A549 (cell line): ENCODE results near the gene OR10W1. TPM values are rescaled to one million over a fixed set of nuclear protein-coding genes. Genes with fewer than 3 reads are reported as not detected.

Source experiments
- ATAC-seq, 2 experiments: fragments of 200-7000 bp in 1 of 2; fragments of >200 bp in 1 of 2; cut with Nextera tagmentation in 1 of 2; cut with Tn5 transposase in 1 of 2; 3 replicates each; pipeline versions ENCODE4 v1.8.0 to v1.9.1; 2018 to 2020; ENCODE audit warnings: mild to moderate bottlenecking in 1 of 2, moderate library complexity in 1 of 2
- CTCF ChIA-PET: fragments of 300-600 bp; sonication (Branson Sonifier 250); formaldehyde crosslinking; extraction: SDS; loops from one replicate; lab custom pipeline; 2021; ENCODE audit warnings: antibody characterized with exemption, inconsistent platforms; lab: Yijun Ruan, JAX
- POLR2A ChIA-PET: fragments of 350-600 bp; formaldehyde crosslinking; extraction: SDS; loops from one replicate; lab custom pipeline; 2021; ENCODE audit warnings: antibody characterized with exemption, inconsistent platforms; lab: Yijun Ruan, JAX
- DNase-seq, 2 experiments: peaks; one replicate each; pipeline versions ENCODE4 v3.0.0 to v3.0.0-alpha.2; 2011 to 2016; ENCODE audit warnings: low read depth in 1 of 2, low spot score in 1 of 2
- FAIRE-seq: peaks from 2 replicates; lab custom pipeline; 2011; peaks lifted over from hg19 to GRCh38; lab: Jason Lieb, UNC
- H3K27ac ChIP-seq, 2 experiments: fragments of >200 bp; sonication (Bioruptor Twin); formaldehyde crosslinking; 3 replicates each; pipeline ENCODE4 v1.5.1; 2016 to 2017
- H3K4me1 ChIP-seq: fragments of >200 bp; sonication (Bioruptor Twin); formaldehyde crosslinking; 3 replicates; pipeline ENCODE4 v1.6.1; 2016
- H3K4me2 ChIP-seq: fragments of >200 bp; sonication (Bioruptor Twin); formaldehyde crosslinking; 3 replicates; pipeline ENCODE4 v1.6.1; 2016
- H3K4me3 ChIP-seq: fragments of >200 bp; sonication (Bioruptor Twin); formaldehyde crosslinking; 3 replicates; pipeline ENCODE4 v1.5.1; 2016
- H3K9me3 ChIP-seq: fragments of >200 bp; sonication (Bioruptor Twin); formaldehyde crosslinking; 3 replicates; pipeline ENCODE4 v1.6.1; 2016
- CBX8 ChIP-seq: fragments of 200-600 bp; sonication (generic); IDR thresholded peaks from 2 replicates; pipeline ENCODE4 v1.6.1; 2016
- CHD2 ChIP-seq: fragments of 150-350 bp; IDR thresholded peaks from 2 replicates; pipeline ENCODE4 v1.6.1; 2014; ENCODE audit warnings: low read length; ENCODE audit not compliant: partially characterized antibody
- EHF ChIP-seq: fragments of 250-450 bp; sonication (Bioruptor Pico); IDR thresholded peaks from 2 replicates; pipeline ENCODE4 v1.5.0; 2020; ENCODE audit warnings: mild to moderate bottlenecking
- FOSB ChIP-seq: fragments of 250-450 bp; sonication (Bioruptor Pico); IDR thresholded peaks from 2 replicates; pipeline ENCODE4 v1.5.0; 2020; ENCODE audit warnings: mild to moderate bottlenecking, moderate library complexity
- FOXS1 ChIP-seq: fragments of 250-450 bp; sonication (Bioruptor Pico); IDR thresholded peaks from 2 replicates; pipeline ENCODE4 v1.5.0; 2020; ENCODE audit warnings: mild to moderate bottlenecking, moderate library complexity
- GATA3 ChIP-seq: IDR thresholded peaks from 2 replicates; pipeline ENCODE4 v1.6.1; 2012; ENCODE audit warnings: borderline replicate concordance
- HEYL ChIP-seq: fragments of 250-450 bp; sonication (Bioruptor Pico); IDR thresholded peaks from 2 replicates; pipeline ENCODE4 v1.8.0; 2021; ENCODE audit warnings: mild to moderate bottlenecking, moderate library complexity
- HOXB13 ChIP-seq: fragments of 250-450 bp; sonication (Bioruptor Pico); IDR thresholded peaks from 2 replicates; pipeline ENCODE4 v1.5.0; 2020; ENCODE audit warnings: low read depth, mild to moderate bottlenecking, moderate library complexity
- MAFK ChIP-seq: fragments of 450-650 bp; IDR thresholded peaks from 2 replicates; pipeline ENCODE4 v1.6.1; 2014; ENCODE audit not compliant: partially characterized antibody
- MAZ ChIP-seq: fragments of 150-350 bp; IDR thresholded peaks from 2 replicates; pipeline ENCODE4 v1.6.1; 2014; ENCODE audit warnings: antibody characterized with exemption, low read depth, low read length, borderline replicate concordance
- NPAS2 ChIP-seq: fragments of 250-450 bp; sonication (Bioruptor Pico); IDR thresholded peaks from 2 replicates; pipeline ENCODE4 v1.8.0; 2022; ENCODE audit warnings: mild to moderate bottlenecking, moderate library complexity, borderline replicate concordance
- POLR2A ChIP-seq: IDR thresholded peaks from 2 replicates; pipeline ENCODE4 v1.6.1; 2012; ENCODE audit warnings: mild to moderate bottlenecking, low read length
- POLR2AphosphoS2 ChIP-seq: conservative IDR thresholded peaks from 2 replicates; pipeline ENCODE4 v1.6.1; 2012; ENCODE audit warnings: low read length, improper control_type of control experiment, inconsistent platforms
- RARB ChIP-seq: fragments of 250-450 bp; sonication (Bioruptor Pico); IDR thresholded peaks from 2 replicates; pipeline ENCODE4 v1.8.0; 2021; ENCODE audit warnings: mild to moderate bottlenecking, moderate library complexity
- ZC3H11A ChIP-seq: fragments of 450-650 bp; IDR thresholded peaks from 2 replicates; pipeline ENCODE4 v1.6.1; 2014; ENCODE audit warnings: antibody characterized with exemption, mild to moderate bottlenecking
- ZSCAN20 ChIP-seq: fragments of 250-450 bp; sonication (Bioruptor Pico); IDR thresholded peaks from 2 replicates; pipeline ENCODE4 v1.8.0; 2022; ENCODE audit warnings: mild to moderate bottlenecking, moderate library complexity
- WGBS: methylation state at CpG from one replicate; pipeline ENCODE4 v1.1.6; 2017; ENCODE audit errors: missing lambda C conversion rate; 5-methylcytosine and 5-hydroxymethylcytosine counted together
- polyA plus RNA-seq, 4 experiments: library from polyadenylated mRNA; depleted of rRNA in 3 of 4; stranded (reverse); fragments of >200 nt; fragmentation: RNase III in 1 of 4; extraction: RNeasy Plus Mini Kit Qiagen cat#74134 plus additional on column Dnase treatment in 1 of 4; gene quantifications; 2 replicates in 3 of 4; 3 replicates in 1 of 4; pipeline ENCODE4 v1.2.3, GENCODE V29; 2011 to 2017
- TF ChIP-seq, protein P1 (sequence below): fragments of 450-650 bp; IDR thresholded peaks from 2 replicates; pipeline ENCODE4 v1.6.1; 2014; ENCODE audit warnings: antibody characterized with exemption
- TF ChIP-seq, protein P2 (sequence below): IDR thresholded peaks from 2 replicates; pipeline ENCODE4 v1.6.1; 2012; ENCODE audit warnings: low read depth, borderline replicate concordance
- TF ChIP-seq, protein P3 (sequence below): fragments of >200 bp; sonication (Bioruptor Twin); formaldehyde crosslinking; IDR thresholded peaks from 3 replicates; pipeline ENCODE4 v1.6.1; 2016
- TF ChIP-seq, protein P4 (sequence below): fragments of 200-600 bp; sonication (generic); IDR thresholded peaks from 2 replicates; pipeline ENCODE4 v1.6.1; 2016; ENCODE audit warnings: antibody characterized with exemption, mild to moderate bottlenecking, moderate library complexity

Gene OR10W1
- polyA plus RNA-seq, 2 of the 4 experiments (the other 2 are of a cell fraction), result not detected

DNA sequence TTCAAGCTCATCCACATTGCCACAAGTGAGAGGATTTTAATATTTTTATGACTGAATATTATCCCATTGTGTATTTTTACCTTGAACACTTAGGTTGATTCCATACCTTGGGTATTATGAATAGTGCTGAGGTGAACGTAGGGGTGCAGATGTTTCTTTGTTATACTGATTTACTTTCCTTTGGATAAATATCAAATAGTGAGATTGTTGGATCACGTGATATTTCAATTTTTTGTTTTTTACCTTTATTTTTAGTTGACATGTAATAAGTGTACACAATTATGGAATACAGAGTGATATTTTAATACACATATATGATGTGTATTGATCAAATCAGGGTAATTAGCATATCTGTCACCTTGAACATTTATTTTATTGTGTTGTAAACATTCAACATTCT lies 8.1 kb downstream of the OR10W1 start:
- Histone ChIP-seq H3K9me3 (no peaks in the 10 kb centered on the region), H3K4me1 (no peaks in the 10 kb centered on the region), H3K4me3 (no peak overlapping the region), H3K4me2 (no peak overlapping the region), H3K27ac (no peak overlapping the region)
- ATAC-seq (no peak), FAIRE-seq (no peak), DNase-seq (no peak)
- ChIA-PET POLR2A (no interaction called here), CTCF (no interaction called here)
- no peak for TF ChIP-seq RARB (CRISPR knock-in tag)
- TF ChIP-seq, protein P1, sequence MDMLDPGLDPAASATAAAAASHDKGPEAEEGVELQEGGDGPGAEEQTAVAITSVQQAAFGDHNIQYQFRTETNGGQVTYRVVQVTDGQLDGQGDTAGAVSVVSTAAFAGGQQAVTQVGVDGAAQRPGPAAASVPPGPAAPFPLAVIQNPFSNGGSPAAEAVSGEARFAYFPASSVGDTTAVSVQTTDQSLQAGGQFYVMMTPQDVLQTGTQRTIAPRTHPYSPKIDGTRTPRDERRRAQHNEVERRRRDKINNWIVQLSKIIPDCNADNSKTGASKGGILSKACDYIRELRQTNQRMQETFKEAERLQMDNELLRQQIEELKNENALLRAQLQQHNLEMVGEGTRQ, result peak; percentile 29; the same call in 1 of the 2 replicates
- 3% methylated on average over 2 of the region's 2 CpGs for WGBS

DNA sequence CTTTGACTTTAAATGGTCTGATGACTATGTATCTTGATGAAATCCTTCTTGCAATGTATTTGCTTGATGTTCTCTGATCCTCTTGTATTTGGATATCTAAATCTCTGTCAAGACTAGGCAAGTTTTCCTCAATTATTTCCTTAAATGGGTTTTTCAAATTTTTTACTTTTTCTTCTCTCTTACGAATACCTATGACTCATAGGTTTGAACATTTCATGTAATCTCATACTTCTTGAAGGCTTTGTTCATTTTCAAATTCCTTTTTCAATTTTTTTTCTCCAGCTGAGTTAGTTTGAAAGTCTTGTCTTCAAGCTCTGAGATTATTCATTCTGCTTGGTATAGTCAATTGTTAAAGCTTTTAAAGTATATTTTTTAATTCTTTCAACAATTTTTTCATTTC lies 13.1 kb downstream of the OR10W1 start:
- no peaks in the 10 kb centered on the region for H3K9me3 ChIP-seq
- no peak overlapping the region for H3K27ac ChIP-seq
- DNase-seq, result no peak
- POLR2A ChIA-PET, result no interaction called here
- no peak overlapping the region for H3K4me3 ChIP-seq
- H3K4me1 ChIP-seq, result no peaks in the 10 kb centered on the region
- no peak for ATAC-seq
- TF ChIP-seq POLR2AphosphoS2 (no peak), FOXS1 (CRISPR knock-in tag) (no peak), MAFK (no peak), CHD2 (no peak)
- 5% methylated on average over 1 of the region's 1 CpG for WGBS
- FAIRE-seq, result no peak
- CTCF ChIA-PET, result no interaction called here
- H3K4me2 ChIP-seq, result no peak overlapping the region

DNA sequence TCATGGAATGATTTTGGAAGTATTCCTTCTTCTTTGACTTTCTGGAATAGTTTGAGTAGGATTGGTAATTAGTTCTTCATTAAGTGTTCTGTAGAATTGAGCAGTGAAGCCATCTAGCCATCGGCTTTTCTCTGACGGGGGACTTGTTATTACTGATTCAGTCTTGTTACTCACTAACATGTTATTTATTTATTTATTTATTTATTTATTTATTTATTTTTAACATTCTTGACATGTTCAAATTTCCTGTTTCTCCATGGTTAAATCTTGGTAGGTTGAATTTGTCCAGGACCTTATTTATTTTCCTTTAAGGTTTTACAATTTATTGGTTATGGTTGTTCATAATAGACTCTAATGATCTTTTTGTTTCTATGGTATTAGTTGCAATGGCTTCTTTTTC lies 24.1 kb downstream of the OR10W1 start:
- ChIA-PET CTCF (no interaction called here), POLR2A (no interaction called here)
- no peaks in the 10 kb centered on the region for H3K4me1 ChIP-seq
- no peaks in the 10 kb centered on the region for H3K9me3 ChIP-seq
- TF ChIP-seq ZC3H11A (peak; percentile 35), GATA3 (no peak), CBX8 (no peak), EHF (CRISPR knock-in tag) (no peak), NPAS2 (CRISPR knock-in tag) (no peak)
- TF ChIP-seq, protein P2, sequence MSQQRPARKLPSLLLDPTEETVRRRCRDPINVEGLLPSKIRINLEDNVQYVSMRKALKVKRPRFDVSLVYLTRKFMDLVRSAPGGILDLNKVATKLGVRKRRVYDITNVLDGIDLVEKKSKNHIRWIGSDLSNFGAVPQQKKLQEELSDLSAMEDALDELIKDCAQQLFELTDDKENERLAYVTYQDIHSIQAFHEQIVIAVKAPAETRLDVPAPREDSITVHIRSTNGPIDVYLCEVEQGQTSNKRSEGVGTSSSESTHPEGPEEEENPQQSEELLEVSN, result no peak
- DNase-seq (no peak), ATAC-seq (no peak), FAIRE-seq (no peak)
- no peak overlapping the region for H3K4me2 ChIP-seq
- no peak overlapping the region for H3K4me3 ChIP-seq
- no peak overlapping the region for H3K27ac ChIP-seq
- WGBS, result 67% methylated on average over 2 of the region's 2 CpGs

DNA sequence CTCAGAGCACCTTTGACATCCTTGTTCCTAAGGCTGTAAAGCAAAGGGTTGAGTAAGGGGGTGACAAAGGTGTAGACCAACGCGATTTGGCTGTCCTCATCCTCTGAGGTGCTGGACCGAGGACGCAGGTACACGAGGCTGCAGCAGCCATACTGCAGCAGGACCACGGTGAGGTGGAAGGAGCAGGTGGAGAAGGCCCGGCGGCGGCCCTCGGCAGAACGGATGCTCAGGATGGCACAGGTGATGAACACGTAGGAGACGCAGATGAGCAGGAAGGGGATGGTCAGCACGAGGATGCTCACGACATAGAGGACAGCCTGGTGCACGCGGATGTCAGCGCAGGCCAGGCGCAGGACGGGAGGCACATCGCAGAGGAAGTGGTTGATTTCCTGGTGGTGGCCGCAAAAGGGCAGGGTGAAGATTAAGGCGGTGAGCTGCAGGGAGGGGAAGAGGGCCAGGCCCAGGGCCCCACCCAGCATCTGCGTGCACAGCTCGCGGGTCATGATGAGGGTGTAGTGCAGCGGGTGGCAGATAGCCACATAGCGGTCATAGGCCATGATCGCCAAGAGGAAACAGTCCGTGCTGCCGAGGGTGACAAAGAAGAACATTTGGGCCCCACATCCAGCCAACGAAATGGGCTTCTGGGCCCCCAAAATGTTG lies 40.0 kb downstream of the OR10W1 start:
- no peak for FAIRE-seq
- H3K27ac ChIP-seq, result no peak overlapping the region
- WGBS, result 58% methylated on average over 32 of the region's 32 CpGs
- no peak overlapping the region for H3K4me3 ChIP-seq
- CTCF ChIA-PET, result interaction anchor here (1.0 kb wide), 1 partner anchor 296 kb away, joined by 3 read pairs; no protein-coding TSS in a partner anchor
- DNase-seq, result no peak
- TF ChIP-seq POLR2A (no peak), ZSCAN20 (CRISPR knock-in tag) (no peak), GATA3 (no peak), CHD2 (no peak)
- H3K4me2 ChIP-seq, result no peak overlapping the region
- no peak for ATAC-seq
- H3K9me3 ChIP-seq, result no peaks in the 10 kb centered on the region
- H3K4me1 ChIP-seq, result no peaks in the 10 kb centered on the region
- POLR2A ChIA-PET, result no interaction called here

DNA sequence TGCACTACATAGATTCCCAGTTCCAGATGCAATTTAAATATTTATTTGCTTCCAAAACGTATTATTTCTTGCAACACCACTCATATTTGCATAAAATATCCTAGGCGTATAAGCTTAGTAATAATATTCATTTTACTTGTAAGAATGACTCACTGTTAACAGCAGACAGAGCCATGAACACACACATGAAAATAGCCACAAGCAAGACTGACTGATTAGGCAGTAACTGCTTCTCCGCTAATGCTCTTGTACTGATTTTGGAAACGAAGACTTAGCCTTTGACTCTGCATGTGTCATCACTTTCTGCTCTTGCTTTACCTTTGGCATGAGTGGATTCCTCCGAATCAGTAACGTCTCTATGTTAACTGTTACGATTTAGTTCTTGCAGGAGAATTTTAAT lies 45.3 kb downstream of the OR10W1 start:
- H3K4me1 ChIP-seq, result no peaks in the 10 kb centered on the region
- no peak for ATAC-seq
- H3K4me3 ChIP-seq, result no peak overlapping the region
- FAIRE-seq, result no peak
- no peak for DNase-seq
- no peaks in the 10 kb centered on the region for H3K9me3 ChIP-seq
- POLR2A ChIA-PET, result no interaction called here
- WGBS, result 19% methylated on average over 7 of the region's 7 CpGs
- CTCF ChIA-PET, result no interaction called here
- H3K27ac ChIP-seq, result no peak overlapping the region
- no peak overlapping the region for H3K4me2 ChIP-seq
- no peak for TF ChIP-seq MAZ
- TF ChIP-seq MAFK, result no peak
- no peak for TF ChIP-seq HEYL (CRISPR knock-in tag)
- TF ChIP-seq FOSB (CRISPR knock-in tag), result no peak
- TF ChIP-seq, protein P3, sequence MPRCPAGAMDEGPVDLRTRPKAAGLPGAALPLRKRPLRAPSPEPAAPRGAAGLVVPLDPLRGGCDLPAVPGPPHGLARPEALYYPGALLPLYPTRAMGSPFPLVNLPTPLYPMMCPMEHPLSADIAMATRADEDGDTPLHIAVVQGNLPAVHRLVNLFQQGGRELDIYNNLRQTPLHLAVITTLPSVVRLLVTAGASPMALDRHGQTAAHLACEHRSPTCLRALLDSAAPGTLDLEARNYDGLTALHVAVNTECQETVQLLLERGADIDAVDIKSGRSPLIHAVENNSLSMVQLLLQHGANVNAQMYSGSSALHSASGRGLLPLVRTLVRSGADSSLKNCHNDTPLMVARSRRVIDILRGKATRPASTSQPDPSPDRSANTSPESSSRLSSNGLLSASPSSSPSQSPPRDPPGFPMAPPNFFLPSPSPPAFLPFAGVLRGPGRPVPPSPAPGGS, result no peak
- no peak for TF ChIP-seq HOXB13 (CRISPR knock-in tag)
- TF ChIP-seq ZSCAN20 (CRISPR knock-in tag), result no peak
- TF ChIP-seq, protein P2, result no peak
- TF ChIP-seq POLR2AphosphoS2, result no peak
- TF ChIP-seq, protein P4, sequence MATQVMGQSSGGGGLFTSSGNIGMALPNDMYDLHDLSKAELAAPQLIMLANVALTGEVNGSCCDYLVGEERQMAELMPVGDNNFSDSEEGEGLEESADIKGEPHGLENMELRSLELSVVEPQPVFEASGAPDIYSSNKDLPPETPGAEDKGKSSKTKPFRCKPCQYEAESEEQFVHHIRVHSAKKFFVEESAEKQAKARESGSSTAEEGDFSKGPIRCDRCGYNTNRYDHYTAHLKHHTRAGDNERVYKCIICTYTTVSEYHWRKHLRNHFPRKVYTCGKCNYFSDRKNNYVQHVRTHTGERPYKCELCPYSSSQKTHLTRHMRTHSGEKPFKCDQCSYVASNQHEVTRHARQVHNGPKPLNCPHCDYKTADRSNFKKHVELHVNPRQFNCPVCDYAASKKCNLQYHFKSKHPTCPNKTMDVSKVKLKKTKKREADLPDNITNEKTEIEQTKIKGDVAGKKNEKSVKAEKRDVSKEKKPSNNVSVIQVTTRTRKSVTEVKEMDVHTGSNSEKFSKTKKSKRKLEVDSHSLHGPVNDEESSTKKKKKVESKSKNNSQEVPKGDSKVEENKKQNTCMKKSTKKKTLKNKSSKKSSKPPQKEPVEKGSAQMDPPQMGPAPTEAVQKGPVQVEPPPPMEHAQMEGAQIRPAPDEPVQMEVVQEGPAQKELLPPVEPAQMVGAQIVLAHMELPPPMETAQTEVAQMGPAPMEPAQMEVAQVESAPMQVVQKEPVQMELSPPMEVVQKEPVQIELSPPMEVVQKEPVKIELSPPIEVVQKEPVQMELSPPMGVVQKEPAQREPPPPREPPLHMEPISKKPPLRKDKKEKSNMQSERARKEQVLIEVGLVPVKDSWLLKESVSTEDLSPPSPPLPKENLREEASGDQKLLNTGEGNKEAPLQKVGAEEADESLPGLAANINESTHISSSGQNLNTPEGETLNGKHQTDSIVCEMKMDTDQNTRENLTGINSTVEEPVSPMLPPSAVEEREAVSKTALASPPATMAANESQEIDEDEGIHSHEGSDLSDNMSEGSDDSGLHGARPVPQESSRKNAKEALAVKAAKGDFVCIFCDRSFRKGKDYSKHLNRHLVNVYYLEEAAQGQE, result no peak
